Inferior parietal cortex (tissue), 1 donor: ENCODE data around the gene MBP.

ENCODE experiments used
- DNase-seq: peaks from one replicate; pipeline ENCODE4 v3.0.0-alpha.2; 2016; ENCODE audit errors: extremely low spot score

The MBP gene

GRCh38 chr18:76988031-76988826 lies 144.4 kb downstream of the MBP start:
- no peak for DNase-seq

- DNase-seq = no peak
Observed at GRCh38 chr18:76986406-76986805, 146.2 kb downstream of the MBP start.

GRCh38 chr18:76985951-76986236 lies 146.7 kb downstream of the MBP start:
- DNase-seq = no peak

- DNase-seq = no peak
Observed at GRCh38 chr18:76985156-76985950, 147.2 kb downstream of the MBP start.

- DNase-seq = no peak
Observed at GRCh38 chr18:76984193-76985155, 148.1 kb downstream of the MBP start.

GRCh38 chr18:76983613-76984051 lies 149.0 kb downstream of the MBP start:
- no peak for DNase-seq

- peak; percentile 83 for DNase-seq
Observed at GRCh38 chr18:76982841-76983583, 149.6 kb downstream of the MBP start.

GRCh38 chr18:76982038-76982437 lies 150.5 kb downstream of the MBP start:
- no peak for DNase-seq

- DNase-seq = no peak
Observed at GRCh38 chr18:76981396-76981968, 151.1 kb downstream of the MBP start.

- DNase-seq = no peak
Observed at GRCh38 chr18:76980663-76981395, 151.8 kb downstream of the MBP start.

GRCh38 chr18:76979906-76980305 lies 152.7 kb downstream of the MBP start:
- DNase-seq = no peak

GRCh38 chr18:76979111-76979751 lies 153.4 kb downstream of the MBP start:
- no peak for DNase-seq

GRCh38 chr18:76978616-76979015 lies 154.0 kb downstream of the MBP start:
- no peak for DNase-seq

GRCh38 chr18:76977684-76978232 lies 154.8 kb downstream of the MBP start:
- DNase-seq = no peak

- DNase-seq = no peak
Observed at GRCh38 chr18:76977108-76977621, 155.4 kb downstream of the MBP start.

GRCh38 chr18:76975577-76976110 lies 156.9 kb downstream of the MBP start:
- DNase-seq = no peak

GRCh38 chr18:76974386-76974785 lies 158.2 kb downstream of the MBP start:
- no peak for DNase-seq

GRCh38 chr18:76973520-76974266 lies 158.9 kb downstream of the MBP start:
- no peak for DNase-seq
